Renal cortex interstitium (tissue), 15 donors: ENCODE measurements around the gene MRFAP1L1. TPM values are rescaled to one million over a fixed set of nuclear protein-coding genes. Genes with fewer than 3 reads are reported as not detected.
A peak's percentile ranks its signal among the peaks of the same experiment; 100 is the strongest.
"Not testable (repeated sequence)": the region's sequence is repeated elsewhere in the genome, so short reads cannot be mapped to it uniquely, and the experiment has no call there.

Experiments used
- DNase-seq, 11 donors: peaks; one replicate each; pipeline ENCODE4 v3.0.0-alpha.2; 2013; ENCODE audit warnings: low read depth in 9 of 11, low spot score in 4 of 11; ENCODE audit errors: extremely low read depth in 1 of 11
- long read RNA-seq, 16 experiments: transcript quantifications; one replicate each; lab custom pipeline, GENCODE V29; 2026
- polyA plus RNA-seq, 3 donors: library from polyadenylated mRNA; unstranded; fragments of 120-200 nt; gene quantifications; one replicate each; pipeline ENCODE4 v1.2.1, GENCODE V29; 2013; ENCODE audit not compliant: insufficient read length in 3 of 3

The MRFAP1L1 gene
- 100 to 1,000 TPM; 108 to 141 (median 133) TPM for polyA plus RNA-seq
- long read RNA-seq, donor 1, transcript MRFAP1L1-201 (2 exons, 1,593 nt) = minor isoform, 22 of 47 reads
- long read RNA-seq, donor 1, transcript MRFAP1L1-202 (1 exons, 2,127 nt) = major isoform, 25 of 47 reads
- long read RNA-seq, donor 1, partial matches to known transcripts = 0 of 47 reads
- long read RNA-seq, donor 1, other reads (novel, unspliced or antisense) = 0 of 47 reads
- long read RNA-seq, donor 2, transcript MRFAP1L1-201 (2 exons, 1,593 nt) = major isoform, 27 of 41 reads
- long read RNA-seq, donor 2, transcript MRFAP1L1-202 (1 exons, 2,127 nt) = minor isoform, 14 of 41 reads
- long read RNA-seq, donor 2, partial matches to known transcripts = 0 of 41 reads
- long read RNA-seq, donor 2, other reads (novel, unspliced or antisense) = 0 of 41 reads
- long read RNA-seq, donor 3, transcript MRFAP1L1-201 (2 exons, 1,593 nt) = major isoform, 102 of 143 reads
- long read RNA-seq, donor 3, transcript MRFAP1L1-202 (1 exons, 2,127 nt) = minor isoform, 41 of 143 reads
- long read RNA-seq, donor 3, partial matches to known transcripts = 0 of 143 reads
- long read RNA-seq, donor 3, other reads (novel, unspliced or antisense) = 0 of 143 reads
- long read RNA-seq, donor 4, transcript MRFAP1L1-201 (2 exons, 1,593 nt) = major isoform, 35 of 55 reads
- long read RNA-seq, donor 4, transcript MRFAP1L1-202 (1 exons, 2,127 nt) = minor isoform, 20 of 55 reads
- long read RNA-seq, donor 4, partial matches to known transcripts = 0 of 55 reads
- long read RNA-seq, donor 4, other reads (novel, unspliced or antisense) = 0 of 55 reads
- long read RNA-seq, donor 5 = 0 reads
- long read RNA-seq, donor 6, transcript MRFAP1L1-202 (1 exons, 2,127 nt) = minor isoform, 28 of 73 reads
- long read RNA-seq, donor 6, transcript MRFAP1L1-201 (2 exons, 1,593 nt) = major isoform, 39 of 73 reads
- long read RNA-seq, donor 6, partial matches to known transcripts = 0 of 73 reads
- long read RNA-seq, donor 6, other reads (novel, unspliced or antisense) = 6 of 73 reads
- long read RNA-seq, donor 7, transcript MRFAP1L1-202 (1 exons, 2,127 nt) = minor isoform, 35 of 117 reads
- long read RNA-seq, donor 7, transcript MRFAP1L1-201 (2 exons, 1,593 nt) = major isoform, 74 of 117 reads
- long read RNA-seq, donor 7, partial matches to known transcripts = 0 of 117 reads
- long read RNA-seq, donor 7, other reads (novel, unspliced or antisense) = 8 of 117 reads
- long read RNA-seq, donor 8 = 0 reads
- long read RNA-seq, donor 9, transcript MRFAP1L1-201 (2 exons, 1,593 nt) = major isoform, 60 of 92 reads
- long read RNA-seq, donor 9, transcript MRFAP1L1-202 (1 exons, 2,127 nt) = minor isoform, 32 of 92 reads
- long read RNA-seq, donor 9, partial matches to known transcripts = 0 of 92 reads
- long read RNA-seq, donor 9, other reads (novel, unspliced or antisense) = 0 of 92 reads
- long read RNA-seq, donor 10, transcript MRFAP1L1-201 (2 exons, 1,593 nt) = major isoform, 58 of 108 reads
- long read RNA-seq, donor 10, transcript MRFAP1L1-202 (1 exons, 2,127 nt) = minor isoform, 42 of 108 reads
- long read RNA-seq, donor 10, partial matches to known transcripts = 0 of 108 reads
- long read RNA-seq, donor 10, other reads (novel, unspliced or antisense) = 8 of 108 reads
- long read RNA-seq, donor 11, transcript MRFAP1L1-201 (2 exons, 1,593 nt) = major isoform, 30 of 50 reads
- long read RNA-seq, donor 11, transcript MRFAP1L1-202 (1 exons, 2,127 nt) = minor isoform, 14 of 50 reads
- long read RNA-seq, donor 11, partial matches to known transcripts = 0 of 50 reads
- long read RNA-seq, donor 11, other reads (novel, unspliced or antisense) = 6 of 50 reads
- long read RNA-seq, donor 12, transcript MRFAP1L1-202 (1 exons, 2,127 nt) = major isoform, 22 of 39 reads
- long read RNA-seq, donor 12, transcript MRFAP1L1-201 (2 exons, 1,593 nt) = minor isoform, 17 of 39 reads
- long read RNA-seq, donor 12, partial matches to known transcripts = 0 of 39 reads
- long read RNA-seq, donor 12, other reads (novel, unspliced or antisense) = 0 of 39 reads
- long read RNA-seq, donor 13 = 0 reads
- long read RNA-seq, donor 14, transcript MRFAP1L1-201 (2 exons, 1,593 nt) = major isoform, 47 of 70 reads
- long read RNA-seq, donor 14, transcript MRFAP1L1-202 (1 exons, 2,127 nt) = minor isoform, 23 of 70 reads
- long read RNA-seq, donor 14, partial matches to known transcripts = 0 of 70 reads
- long read RNA-seq, donor 14, other reads (novel, unspliced or antisense) = 0 of 70 reads
- long read RNA-seq, donor 15, transcript MRFAP1L1-202 (1 exons, 2,127 nt) = minor isoform, 19 of 42 reads
- long read RNA-seq, donor 15, transcript MRFAP1L1-201 (2 exons, 1,593 nt) = major isoform, 23 of 42 reads
- long read RNA-seq, donor 15, partial matches to known transcripts = 0 of 42 reads
- long read RNA-seq, donor 15, other reads (novel, unspliced or antisense) = 0 of 42 reads
- long read RNA-seq, donor 16, transcript MRFAP1L1-201 (2 exons, 1,593 nt) = major isoform, 105 of 159 reads
- long read RNA-seq, donor 16, transcript MRFAP1L1-202 (1 exons, 2,127 nt) = minor isoform, 47 of 159 reads
- long read RNA-seq, donor 16, partial matches to known transcripts = 0 of 159 reads
- long read RNA-seq, donor 16, other reads (novel, unspliced or antisense) = 7 of 159 reads

GRCh38 chr4:6709230-6710114 lies at the start of gene MRFAP1L1:
TSS of gene MRFAP1L1 (minus strand) at chr4:6709865. CDS start at chr4:6709629, 236 bp downstream.
- peak; percentile 90 to 97 (median 95) for DNase-seq

DNA sequence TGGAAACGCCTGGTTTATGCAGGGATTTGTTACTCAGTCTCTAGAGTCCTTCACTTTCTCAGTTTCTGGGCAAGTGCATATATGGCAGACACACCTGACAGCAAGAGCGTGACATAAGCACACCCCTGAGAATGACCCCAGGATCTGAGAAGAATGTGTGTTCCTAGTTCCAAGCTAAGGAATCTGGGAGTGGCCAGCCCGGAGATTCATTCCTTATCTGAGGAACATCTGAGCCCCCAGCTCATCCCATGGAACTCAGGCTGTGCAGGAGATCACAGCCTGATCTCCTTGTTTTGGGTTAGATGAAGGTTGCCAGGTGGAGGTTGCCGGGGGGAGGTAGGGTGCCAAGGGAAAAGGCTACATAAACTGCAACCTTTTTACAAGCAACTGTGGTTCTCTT lies 49.1 kb upstream of the MRFAP1L1 start:
- DNase-seq = no peak

- DNase-seq = not testable (repeated sequence)
Observed at GRCh38 chr4:6756345-6756744, 46.7 kb upstream of the MRFAP1L1 start.

DNA sequence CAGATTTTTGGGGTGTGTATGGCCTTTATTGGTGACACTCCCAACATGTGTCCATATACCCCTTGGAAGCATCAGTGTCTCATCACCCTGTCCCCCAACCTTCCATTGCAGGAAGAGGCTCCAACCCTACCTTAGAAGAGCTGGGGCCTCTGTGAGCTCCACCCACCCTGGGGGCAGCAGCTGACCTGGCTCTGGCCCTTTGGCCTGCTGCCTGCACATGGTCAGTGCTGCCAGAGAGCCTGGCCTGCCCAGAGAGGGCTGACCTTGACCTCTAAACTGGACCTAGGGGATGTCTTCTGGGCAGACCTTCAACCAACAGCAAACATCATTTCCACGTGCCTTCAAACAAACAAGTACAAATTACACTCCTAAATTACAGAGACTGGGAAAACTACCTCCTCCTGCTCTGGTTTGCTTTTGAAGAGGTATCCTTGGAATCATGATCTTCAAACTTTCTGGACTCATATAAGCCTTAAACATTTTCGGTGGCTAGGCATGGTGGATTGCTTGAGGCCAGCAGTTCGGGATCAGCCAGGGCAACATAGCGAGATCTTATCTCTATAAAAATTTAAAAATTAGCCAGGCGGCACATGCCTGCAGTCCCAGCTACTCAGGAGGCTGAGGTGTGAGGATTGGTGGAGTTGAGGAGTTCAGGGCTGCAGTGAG lies 45.6 kb upstream of the MRFAP1L1 start:
- no peak for DNase-seq

GRCh38 chr4:6754481-6755087 lies 44.9 kb upstream of the MRFAP1L1 start:
- DNase-seq = no peak

DNA sequence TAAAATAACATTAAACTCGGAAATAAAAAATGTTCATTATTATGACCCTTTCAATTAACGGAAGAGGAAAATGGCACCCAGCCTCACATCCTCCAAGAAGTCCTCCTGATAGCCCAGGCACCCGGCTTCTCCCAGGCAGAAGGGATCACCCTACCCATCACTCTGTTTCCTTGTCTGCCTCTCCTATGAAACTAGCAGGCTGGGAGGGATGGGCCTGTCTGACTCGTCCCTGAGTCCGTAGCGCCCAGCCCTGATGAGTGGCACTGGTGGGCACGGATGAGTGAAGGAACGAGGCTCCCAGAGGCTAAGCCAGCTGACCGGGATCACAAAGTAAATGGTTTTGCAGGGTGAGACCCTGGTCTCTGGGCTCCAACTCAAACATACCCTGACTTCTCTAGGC lies 44.2 kb upstream of the MRFAP1L1 start:
- DNase-seq = no peak

DNA sequence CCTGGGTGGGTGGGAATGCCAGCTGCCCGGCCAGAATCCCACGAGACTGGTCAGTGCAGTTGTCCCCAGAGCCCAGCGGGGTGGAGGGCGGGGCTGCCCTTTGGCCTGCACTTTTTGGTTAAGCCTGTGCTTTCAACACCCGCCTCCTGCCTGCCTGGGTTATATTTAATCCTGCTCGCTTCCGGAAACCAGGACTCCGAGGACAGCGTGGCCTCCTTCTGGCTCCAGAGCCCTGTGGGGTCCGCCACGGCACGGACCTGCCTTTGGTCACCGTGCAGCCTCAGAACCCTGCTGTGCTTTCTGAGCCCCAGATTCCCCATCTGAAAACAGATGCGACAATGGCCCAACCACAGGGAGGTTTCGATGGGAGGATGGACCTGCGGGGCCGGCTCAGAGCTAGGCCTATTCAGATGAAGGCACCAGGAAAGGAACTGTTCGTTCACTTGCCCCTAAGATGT lies 43.5 kb upstream of the MRFAP1L1 start:
- DNase-seq = no peak

GRCh38 chr4:6752486-6752829 lies 42.8 kb upstream of the MRFAP1L1 start:
- DNase-seq = no peak

GRCh38 chr4:6751611-6752485 lies 42.2 kb upstream of the MRFAP1L1 start:
- DNase-seq = no peak

DNA sequence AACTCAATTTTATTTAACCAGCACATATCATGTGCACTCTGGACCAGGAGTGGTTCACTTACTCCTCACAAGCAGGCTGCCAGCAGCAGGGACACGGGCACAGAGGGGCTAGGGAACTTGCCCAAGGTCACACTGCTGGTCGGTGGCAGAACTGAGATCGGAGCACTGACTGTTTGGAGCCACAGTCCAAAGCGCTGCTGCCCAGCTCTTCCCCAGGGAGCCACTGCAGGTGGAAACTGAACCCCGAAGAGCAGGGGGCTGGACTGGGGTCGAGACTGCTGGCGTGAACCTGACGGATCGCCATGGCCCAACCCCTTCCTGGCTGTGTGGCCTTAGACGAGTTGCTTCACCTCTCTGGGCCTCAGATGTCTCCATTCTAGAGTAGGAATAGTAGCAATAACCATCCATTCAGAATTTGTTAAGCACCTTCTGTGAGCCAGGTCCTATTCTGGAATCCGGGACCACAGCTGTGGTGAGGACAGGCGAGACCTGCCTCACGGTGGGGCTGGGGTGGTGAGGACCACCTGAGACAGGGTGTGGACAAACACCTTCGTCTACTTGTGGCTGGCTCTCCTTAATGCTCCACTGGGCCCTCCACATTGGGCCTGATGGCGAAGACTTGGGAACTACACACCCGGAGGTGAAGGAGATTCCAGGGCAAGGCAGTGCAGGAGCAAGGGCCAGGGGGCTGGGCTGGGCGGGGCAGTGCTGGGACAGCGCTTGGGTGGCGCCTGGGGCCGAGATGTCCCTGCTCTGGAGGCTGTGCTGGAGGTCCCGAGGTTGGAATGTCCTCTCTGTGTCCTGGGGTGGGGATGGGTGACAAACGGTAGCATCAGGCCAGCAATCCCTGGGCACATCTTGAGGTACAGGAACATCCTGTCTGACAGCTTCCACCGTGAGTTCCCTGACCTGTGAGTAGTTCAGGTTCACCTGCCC lies 40.9 kb upstream of the MRFAP1L1 start:
- DNase-seq = no peak

DNA sequence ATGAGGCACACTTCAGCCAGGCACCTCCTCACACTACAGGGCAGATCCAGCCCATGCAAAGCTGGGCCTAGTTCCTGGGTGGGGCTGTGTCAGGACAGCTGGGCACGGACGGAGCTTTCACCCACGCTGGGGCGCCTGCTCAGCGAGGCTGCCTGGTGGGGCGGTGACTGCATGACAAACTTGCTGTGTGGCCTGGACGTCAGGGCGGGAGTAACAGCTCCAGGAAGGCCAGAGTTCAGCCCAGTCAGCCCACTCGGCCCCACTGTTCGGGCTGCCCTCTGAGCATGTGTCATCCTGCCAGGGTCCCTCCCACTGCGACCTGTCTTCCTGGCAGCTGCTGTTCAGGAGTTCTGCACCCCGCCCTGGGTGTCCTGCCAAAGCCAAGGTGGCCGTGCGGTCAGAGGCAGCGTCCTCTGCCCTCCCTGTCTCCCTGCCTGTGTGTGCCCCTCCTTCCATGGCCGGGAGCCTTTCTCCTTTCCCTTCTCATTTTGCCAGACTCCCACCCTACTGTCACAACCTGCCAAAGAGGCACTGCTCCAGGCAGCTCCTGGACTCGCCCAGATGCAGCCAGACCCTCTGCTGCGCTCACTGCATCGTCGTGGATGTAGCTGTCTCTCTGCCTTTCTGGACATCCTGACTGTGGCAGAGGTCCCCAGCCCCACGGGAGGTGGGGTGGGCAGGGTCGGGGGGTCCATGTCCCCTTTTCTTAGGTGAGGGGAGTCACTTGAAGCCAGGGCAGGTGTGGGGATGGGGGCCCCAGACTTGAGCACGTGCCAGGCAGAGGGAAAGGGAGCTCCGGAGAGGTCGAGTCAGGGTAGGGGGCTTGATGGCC lies 39.9 kb upstream of the MRFAP1L1 start:
- DNase-seq = no peak

DNA sequence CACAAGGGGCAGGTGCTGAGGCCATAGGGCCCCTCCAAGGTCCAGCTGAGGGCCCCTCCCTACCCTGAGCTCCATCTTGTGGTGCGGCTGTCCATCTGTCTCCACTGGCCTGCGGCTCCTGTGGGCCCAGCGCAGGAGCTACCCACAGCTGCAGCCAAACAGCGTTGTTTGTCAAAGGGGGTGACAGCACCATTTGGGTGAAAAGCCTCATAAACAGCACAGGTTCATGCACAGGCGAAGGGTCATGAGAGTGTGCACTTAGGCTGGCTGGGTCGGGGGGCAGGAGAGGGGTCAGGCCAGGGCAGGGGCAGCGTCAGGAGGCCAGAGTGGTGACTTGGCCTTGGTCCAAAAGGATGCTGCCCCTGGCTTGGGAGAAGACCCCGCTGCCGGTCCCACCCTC lies 38.6 kb upstream of the MRFAP1L1 start:
- DNase-seq = no peak
